Amniotic stem cell (primary cell): Measurements from ENCODE around the gene FAR2.
"Not testable (repeated sequence)": the region's sequence is repeated elsewhere in the genome, so short reads cannot be mapped to it uniquely, and the experiment has no call there.

ENCODE experiments used
- DNase-seq: peaks from one replicate; lab custom pipeline; 2025; lab: John Stamatoyannopoulos, UW

Gene FAR2

DNA sequence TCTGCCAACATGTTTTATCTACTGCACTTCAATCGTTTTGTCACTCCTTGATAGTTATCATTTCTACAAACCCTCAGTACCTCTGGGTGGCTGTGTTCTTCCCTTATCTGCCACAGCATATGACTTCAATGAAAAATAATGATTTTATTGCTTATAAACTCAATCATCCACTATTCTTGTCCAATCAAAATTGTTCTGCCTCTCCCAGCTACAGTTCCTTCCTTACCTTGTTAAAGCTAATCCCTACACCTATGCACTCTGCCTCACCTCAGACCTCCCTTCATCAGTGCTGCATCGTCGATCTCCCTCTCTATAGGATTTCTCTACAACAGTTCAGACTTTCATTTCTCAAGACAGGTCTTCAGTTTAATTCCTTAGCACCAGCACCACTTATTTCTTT lies 173.1 kb downstream of the FAR2 start:
- no peak for DNase-seq

DNA sequence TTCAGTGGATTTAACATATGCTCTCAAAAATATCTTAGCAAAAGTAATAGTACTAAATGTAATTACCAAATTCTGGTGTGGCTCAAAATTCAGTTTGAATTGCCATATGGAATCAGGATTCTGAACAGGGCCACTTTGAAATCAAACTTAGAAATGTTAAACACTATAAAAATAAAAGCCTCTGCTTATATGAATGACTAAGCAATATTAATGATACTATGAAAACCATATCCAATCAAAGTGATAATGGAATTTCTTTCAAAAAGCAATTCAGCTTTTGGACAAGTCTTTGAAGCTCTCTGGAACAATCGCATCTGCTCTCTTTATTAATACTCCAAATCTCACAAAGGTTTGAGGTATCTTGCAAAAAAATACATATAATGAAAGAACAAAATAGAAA lies 180.3 kb downstream of the FAR2 start:
- DNase-seq, result no peak

DNA sequence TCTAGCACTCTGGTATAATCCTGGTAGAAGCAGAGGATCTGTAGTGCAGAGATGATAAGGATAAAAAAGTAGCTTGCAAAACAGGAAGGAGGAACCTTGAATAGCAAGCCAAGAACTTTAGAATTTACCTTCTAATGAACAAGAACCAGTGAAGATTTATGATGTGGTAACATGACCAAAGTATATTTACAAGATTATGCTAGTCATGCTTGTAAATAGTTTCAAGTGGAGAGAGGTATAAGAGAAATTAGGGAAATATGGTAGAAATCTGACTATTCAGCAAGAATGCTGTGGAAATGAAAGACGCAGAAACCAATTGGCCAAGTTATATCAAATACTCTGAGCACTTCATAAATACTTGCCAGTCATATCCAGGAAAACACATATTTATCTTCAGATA lies 184.1 kb downstream of the FAR2 start:
- DNase-seq, result no peak

DNA sequence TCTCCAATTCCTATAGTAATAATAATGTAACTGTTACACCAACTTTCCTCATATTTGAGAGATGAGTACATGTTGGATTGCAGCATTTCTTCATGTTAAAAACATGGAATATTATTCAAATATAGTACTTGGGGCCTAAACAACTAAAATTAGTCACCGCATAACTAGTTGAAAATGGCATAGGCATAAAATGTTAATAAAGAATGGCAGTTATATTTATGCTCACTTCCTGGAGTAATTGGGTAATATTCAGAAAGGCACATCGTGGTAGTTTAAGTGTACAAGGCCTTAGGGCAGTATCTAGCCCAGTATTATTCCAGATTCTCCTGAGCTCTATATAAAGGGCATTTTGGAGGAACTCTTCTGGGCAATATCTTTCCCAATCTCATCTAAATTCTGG lies 185.9 kb downstream of the FAR2 start:
- DNase-seq, result no peak

DNA sequence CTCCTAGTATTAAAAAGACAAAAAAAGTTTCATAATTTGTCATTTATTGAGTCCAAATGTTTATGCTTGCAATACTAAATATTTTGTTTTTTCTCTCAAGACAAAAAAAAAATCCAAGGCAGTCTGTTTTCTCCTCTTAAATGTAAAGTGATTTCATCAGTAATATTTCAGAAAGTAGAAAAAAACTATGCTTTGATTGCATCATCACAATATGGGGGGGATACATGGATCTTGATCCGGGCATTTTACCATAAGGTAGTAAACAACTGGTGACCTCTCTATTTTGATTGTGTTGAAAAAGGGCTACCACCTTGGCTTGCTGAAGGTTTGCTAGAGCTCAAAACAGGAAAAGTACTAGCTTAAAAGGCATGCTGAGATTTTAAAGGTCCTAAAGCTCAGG lies 188.2 kb downstream of the FAR2 start:
- DNase-seq, result no peak

DNA sequence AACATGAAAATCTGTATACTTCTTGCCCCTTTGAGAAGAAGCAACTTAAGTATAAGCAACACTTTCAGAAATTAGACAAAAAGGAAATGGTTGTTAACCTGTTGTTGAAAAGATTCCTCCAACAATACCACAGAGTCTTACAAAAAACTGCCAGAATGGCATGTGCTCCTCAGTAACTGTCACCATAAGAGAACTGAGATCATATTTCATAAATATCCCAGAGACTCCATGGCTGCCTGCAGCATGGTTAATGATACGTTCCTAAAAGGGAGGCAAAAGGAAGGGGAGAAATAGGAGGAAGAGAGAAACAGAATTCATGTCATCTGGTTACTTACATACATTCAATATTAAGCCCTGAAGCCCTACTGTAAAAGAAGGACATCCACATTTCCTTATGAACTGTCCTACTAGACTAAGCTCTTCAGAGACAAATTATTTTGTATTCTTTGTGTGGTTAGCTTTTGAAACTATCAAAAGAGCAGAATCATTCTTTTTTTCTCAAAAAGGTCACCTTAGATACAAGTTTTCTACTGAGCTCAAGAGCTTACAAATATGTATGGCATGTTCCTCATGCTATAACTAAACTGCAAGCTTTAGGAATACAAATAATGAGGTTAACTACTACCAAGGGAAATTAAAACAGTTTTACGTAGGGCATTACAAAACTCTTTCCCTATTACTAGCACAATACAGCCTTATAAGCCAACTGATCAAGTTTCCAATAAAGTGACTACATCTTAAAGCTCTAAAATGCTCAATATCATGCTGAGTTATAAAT lies 194.1 kb downstream of the FAR2 start:
- DNase-seq, result no peak

DNA sequence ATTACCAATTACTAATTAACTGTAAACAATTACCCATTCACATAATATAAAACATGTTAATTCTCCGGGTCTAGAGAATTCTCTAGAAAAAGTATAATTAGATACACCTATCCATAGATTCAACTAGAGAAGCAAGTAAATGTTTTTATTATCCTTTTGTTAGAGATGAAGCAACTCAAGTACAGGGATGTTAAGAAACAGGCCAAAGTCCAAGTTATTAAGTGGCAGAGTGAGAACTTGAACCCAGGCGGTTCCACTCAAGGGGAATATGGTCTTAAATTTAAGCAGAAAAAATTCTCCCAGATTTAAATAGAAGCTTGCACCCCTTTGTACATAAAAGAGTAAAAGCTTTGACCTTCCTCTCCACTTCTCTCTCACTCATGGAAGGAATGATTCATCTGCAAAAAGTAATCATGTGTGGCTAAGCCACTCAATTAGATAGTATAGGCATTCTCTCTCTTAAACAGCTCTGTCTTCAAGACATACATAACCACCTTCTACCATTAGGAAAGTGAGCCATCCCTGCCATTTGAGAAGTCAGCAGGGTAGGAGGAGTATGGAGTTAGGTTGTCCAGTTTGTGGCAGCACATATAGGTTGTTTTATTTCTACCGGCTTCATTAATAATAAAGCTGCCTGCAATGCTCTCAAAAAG lies 197.8 kb downstream of the FAR2 start:
- DNase-seq, result no peak

DNA sequence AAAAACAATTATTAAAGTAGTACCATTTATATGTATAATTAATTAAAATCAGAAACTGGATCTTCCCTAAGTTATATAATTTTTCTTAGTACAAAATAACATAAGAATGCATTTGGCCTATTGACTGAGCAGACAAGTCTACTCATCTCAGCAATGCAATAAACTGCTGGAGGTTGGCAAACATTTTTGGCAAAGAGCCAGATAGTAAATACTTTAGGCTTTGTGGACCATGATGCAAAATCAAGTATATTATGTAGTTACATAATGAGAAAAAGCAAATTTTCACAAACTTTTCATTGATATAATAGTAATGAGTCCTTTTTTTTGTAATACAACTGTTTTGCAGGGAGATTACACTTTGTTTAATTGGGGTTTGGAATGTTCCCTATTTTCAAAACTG lies 201.0 kb downstream of the FAR2 start:
- no peak for DNase-seq

DNA sequence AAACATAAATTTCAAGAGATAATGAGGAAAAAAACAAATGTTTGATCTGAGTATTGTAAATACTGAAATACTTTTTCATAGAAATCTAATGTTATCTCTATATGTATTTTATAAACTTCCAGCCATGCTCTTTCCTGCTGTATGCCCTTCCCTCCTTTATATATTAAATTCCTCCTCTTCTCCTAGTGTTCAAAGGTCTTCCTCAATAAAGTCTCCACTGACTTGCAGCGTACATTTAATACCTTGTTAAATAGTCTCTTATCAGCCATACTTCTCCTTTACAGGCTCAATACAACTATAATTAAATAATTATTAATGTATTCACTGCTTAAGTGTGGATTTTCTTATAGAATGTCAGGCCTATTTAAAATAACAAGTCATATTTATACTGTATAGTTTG lies 205.9 kb downstream of the FAR2 start:
- DNase-seq, result no peak

DNA sequence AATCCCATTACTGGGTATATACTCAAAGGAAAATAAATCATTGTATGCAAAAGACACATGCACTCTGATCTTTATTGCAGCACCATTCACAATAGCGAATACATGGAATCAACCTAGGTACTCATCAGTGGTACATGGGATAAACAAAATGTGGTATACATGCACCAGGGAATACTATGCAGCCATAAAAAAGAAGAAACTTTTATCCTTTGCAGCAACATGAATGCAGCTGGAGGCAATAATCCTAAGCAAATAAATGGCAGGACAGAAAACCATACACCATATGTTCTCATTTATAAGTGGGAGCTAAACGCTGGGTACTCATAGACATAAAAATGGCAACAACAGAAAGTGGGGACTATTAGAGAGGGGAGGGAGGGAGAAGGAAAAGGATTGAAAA lies 216.0 kb downstream of the FAR2 start:
- no peak for DNase-seq

DNA sequence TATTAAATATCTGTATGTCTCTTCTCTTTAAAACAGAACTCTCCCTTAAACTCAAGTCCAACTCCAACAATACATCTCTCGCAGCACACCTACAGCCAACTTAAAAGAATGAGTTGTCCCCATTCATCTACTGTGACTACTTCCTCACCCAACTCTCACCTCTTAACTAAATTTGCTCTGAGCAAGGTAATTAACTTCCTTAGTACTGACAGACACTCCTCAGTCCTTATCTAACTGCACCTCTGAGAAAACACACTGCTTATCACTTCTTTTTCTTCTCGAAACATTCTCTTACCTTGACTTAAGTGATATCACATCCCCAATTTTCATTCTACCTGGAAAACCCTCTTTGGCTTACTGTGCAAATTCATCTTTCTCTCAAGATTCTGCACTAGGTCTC lies 224.9 kb downstream of the FAR2 start:
- no peak for DNase-seq

DNA sequence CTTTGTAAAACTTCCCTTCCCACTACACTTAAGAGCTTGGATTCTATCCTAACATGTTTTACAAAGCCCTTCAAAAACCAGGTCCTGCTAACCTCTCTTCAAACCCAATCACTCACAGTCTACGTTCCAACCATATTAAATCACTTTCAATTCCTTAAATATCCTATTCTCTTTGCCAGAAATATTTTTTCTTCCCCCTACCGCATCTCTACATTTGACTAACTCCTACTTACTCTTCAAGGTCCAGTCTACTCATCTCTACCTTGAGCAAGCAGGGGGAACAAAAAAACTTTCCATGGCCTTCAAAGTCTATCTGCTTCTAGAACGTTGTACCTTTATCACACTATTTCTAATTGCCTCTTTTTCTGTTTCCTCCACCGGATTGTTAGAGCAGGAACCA lies 225.8 kb downstream of the FAR2 start:
- no peak for DNase-seq

DNA sequence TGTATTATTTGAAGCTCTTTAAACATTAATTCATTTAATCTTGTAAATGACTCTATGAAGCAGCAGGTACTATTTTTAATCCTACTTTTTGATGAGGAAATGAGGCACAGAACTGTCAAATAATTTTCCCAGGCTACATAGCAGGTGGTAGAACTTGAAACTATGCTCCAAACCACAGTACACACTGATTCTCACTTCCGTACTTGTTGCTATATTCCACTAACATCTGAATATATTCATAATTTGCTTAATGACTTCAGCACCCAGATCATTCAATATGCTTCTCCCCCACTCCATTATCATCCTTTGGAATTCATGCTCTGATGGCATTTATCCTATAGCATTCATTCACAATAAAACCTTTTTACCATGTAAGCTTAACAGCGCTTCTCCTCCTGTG lies 227.0 kb downstream of the FAR2 start:
- no peak for DNase-seq

DNA sequence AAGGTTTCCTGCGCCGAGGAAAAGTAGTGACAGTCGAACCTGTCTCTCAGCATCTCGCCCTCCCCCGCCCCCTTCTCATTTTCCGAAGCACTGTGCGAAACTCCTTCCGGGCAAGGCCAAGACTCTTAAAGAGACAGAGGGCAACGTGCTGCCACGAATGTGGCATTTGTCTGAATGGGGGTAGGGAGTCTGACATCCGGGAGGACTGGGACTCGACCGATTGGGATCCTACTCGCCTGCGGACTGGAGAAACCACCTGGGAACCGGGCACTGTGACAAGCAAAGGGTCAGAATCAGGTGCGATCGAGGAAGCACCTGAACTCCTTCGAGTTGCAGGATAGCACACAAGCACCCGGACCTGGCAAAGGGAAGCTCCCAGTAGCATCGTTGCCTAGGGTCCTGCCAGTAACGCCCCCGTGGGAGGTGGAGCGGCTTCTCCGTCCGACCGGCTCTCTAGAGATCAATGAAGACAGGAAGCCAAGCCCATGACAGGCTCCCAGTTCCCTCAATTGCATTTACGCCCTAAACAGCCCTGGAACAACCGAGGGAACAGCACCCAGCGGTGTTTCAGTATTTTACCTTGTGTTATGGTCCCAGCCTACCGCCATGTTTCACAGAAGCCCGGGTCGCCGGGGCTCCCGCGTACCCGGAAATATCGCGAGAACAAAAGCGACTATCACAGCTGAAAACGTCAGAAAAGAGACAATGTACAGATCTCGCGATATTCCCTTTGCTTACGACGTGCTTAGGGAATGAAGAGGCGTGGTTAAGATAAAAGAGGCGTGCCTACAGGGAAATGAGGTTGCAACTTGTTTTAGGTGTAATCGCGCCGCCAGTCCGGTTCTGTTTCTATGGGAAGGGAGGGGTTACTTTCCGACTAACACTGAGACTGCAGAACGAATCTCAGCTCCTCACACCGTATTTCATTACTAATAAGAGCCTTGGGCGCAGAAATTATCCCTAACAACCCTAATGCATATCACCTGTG lies 231.8 kb downstream of the FAR2 start, which contains the start of gene ERGIC2:
Gene ERGIC2, minus strand, starts transcription at position 637 of the 988 bp plus-strand sequence. CDS start 9,539 bp downstream, outside the sequence.
- DNase-seq, result peak; percentile 98

DNA sequence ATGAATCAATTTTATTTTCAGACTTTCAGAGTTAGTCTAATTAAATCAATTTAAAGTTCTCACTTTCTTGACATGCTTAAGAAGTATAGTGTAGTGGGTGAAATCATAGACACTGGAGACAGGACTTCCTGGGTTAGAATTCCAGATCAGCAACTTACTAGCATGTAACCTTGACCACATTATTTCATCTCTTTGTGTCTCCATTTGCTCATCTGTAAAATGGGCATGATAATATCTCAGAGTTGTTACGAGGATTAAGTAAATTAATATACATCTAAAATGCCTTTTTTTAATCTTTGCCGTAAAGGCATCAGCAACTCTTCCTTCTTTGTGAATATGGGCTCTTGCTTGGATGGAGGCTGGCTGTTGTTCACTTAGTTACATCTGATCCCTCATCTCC lies 233.2 kb downstream of the FAR2 start:
- DNase-seq, result no peak

DNA sequence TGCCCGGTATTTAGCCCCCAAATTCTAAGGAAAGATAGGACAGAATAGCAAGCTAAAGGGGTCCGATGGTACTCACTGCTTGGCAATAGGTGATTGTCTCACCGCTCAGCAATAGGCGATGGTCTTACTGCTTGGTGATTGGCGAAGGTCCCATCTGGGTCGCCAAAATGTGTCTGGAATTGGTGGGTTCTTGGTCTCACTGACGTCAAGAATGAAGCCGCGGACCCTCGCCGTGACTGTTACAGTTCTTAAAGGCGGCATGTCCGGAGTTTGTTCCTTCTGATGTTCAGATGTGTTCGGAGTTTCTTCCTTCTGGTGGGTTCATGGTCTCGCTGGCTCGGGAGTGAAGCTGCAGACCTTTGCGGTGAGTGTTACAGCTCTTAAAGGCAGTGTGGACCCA lies 236.1 kb downstream of the FAR2 start:
- not testable (repeated sequence) for DNase-seq
